ENCODE results near the gene CYP4B1. TPM values are rescaled to one million over a fixed set of nuclear protein-coding genes. Genes with fewer than 3 reads are reported as not detected.

Gene CYP4B1
- total RNA-seq, 1 donor from 2014 or later, result not detected

DNA sequence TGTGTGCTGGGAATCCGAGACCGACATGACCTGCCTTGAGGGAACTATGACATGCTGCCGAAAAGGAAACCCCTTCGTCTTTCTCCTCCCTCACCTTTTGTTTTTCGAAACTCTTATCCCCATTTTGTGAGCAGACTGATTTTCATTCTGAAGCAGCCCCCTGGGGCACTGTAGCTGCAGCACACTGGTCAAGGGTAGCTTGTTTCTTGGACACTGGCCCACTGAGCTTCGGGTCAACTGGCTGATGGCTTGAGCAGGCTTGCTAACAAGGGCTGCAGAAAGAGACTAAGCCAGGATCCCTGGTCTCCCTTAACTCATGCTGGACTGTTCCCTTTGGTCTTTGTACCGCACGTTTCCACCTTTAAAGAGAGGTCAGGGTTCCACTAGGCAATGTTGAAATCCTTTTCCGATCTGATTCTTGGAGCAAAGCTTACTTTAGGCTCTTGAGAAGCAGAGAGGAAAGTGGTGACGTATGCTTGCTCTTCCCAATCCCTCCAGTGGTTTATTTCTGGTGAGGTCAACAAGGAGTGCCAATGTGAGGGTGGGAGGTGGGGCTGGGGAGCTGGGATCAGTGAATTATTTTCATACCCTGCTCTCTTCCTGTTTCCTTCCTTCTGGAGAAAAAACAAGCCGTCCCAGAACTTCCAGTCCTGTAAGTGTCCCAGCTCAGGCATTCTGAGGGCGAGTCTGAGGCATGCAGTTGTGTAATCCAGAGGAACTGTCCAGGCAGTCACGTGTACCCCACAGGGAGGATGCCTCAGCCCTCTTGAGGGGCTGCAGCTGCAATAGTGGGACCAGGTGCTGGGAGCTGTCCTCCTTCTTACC lies 7.6 kb downstream of the CYP4B1 start:
- Mint-ChIP-seq H3K27me3 (ENCODE audit: low read depth) (no peaks in the 10 kb centered on the region), H3K4me3 (ENCODE audit: unreplicated experiment) (no peak overlapping the region), H3K4me1 (ENCODE audit: low read depth) (no peaks in the 10 kb centered on the region), H3K9me3 (ENCODE audit: low read depth) (peaks cover 15% of the 10 kb centered on the region), H3K36me3 (ENCODE audit: low read depth) (no peaks in the 10 kb centered on the region), H3K27ac (ENCODE audit: unreplicated experiment) (no peak overlapping the region)
- DNase-seq (ENCODE audit: low spot score), result no peak
- no peak for TF ChIP-seq CTCF (IDR thresholded peaks at IDR 0.05)

DNA sequence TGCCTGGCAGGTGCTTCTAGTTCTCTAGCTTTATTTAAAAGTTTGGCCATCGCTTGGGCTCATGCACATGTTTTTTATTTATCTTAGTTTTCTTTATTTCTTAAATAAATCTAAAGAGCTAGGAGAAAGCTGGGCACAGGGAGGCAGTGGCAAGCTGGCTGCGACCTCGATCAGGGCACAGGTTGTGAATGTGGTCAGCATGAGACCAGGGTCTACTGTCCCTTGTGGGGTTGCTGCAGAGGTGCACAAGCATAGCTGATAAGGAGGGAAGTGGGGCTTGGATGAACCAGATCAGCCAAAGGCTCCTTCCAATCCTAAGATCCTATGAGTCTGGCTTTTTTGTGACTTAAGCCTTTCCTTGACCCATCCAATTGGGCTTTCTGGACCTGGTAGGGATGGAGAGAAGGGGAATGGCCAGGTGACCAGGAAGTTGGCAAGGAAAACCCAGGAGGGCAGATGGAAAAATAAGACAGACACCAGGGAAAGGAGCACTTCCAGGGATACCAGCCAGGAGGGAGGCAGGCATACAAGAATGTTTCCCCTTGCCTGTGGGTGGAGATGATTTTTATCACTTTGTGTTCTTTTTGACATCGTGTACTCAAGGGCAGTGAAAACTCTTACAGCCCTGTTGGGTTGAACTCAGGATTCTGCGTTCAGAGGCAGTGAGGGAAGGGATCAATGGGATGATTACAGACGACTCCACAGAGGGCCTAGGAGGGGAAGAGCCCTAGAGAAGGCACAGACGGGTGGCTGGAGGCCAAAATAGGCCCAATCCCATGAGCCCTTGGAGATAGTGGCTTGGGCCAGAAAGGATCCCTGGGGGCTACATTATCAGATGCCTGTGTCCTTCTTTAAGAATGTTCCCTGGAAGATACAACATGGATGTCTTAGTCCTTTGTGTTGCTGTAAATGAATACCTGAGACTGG lies 8.5 kb downstream of the CYP4B1 start:
- H3K36me3 Mint-ChIP-seq (ENCODE audit: low read depth), result no peaks in the 10 kb centered on the region
- TF ChIP-seq CTCF (IDR thresholded peaks at IDR 0.05), result no peak
- H3K9me3 Mint-ChIP-seq (ENCODE audit: low read depth), result peaks cover 15% of the 10 kb centered on the region
- no peak overlapping the region for H3K27ac Mint-ChIP-seq (ENCODE audit: unreplicated experiment)
- no peaks in the 10 kb centered on the region for H3K27me3 Mint-ChIP-seq (ENCODE audit: low read depth)
- no peak overlapping the region for H3K4me3 Mint-ChIP-seq (ENCODE audit: unreplicated experiment)
- DNase-seq (ENCODE audit: low spot score), result no peak
- no peaks in the 10 kb centered on the region for H3K4me1 Mint-ChIP-seq (ENCODE audit: low read depth)

- Mint-ChIP-seq H3K27ac (ENCODE audit: unreplicated experiment) (no peak overlapping the region), H3K36me3 (ENCODE audit: low read depth) (no peaks in the 10 kb centered on the region), H3K4me1 (ENCODE audit: low read depth) (no peaks in the 10 kb centered on the region), H3K4me3 (ENCODE audit: unreplicated experiment) (no peak overlapping the region), H3K27me3 (ENCODE audit: low read depth) (no peaks in the 10 kb centered on the region), H3K9me3 (ENCODE audit: low read depth) (peaks cover 15% of the 10 kb centered on the region)
- no peak for TF ChIP-seq CTCF (IDR thresholded peaks at IDR 0.05)
- no peak for DNase-seq (ENCODE audit: low spot score)
Measured at GRCh38 chr1:46809071-46809470, 10.2 kb downstream of the CYP4B1 start.

- H3K9me3 Mint-ChIP-seq (ENCODE audit: low read depth), result peaks cover 15% of the 10 kb centered on the region
- no peak for DNase-seq (ENCODE audit: low spot score)
- H3K4me3 Mint-ChIP-seq (ENCODE audit: unreplicated experiment), result no peak overlapping the region
- no peak for TF ChIP-seq CTCF (IDR thresholded peaks at IDR 0.05)
- no peaks in the 10 kb centered on the region for H3K27me3 Mint-ChIP-seq (ENCODE audit: low read depth)
- H3K4me1 Mint-ChIP-seq (ENCODE audit: low read depth), result no peaks in the 10 kb centered on the region
- H3K27ac Mint-ChIP-seq (ENCODE audit: unreplicated experiment), result no peak overlapping the region
- H3K36me3 Mint-ChIP-seq (ENCODE audit: low read depth), result no peaks in the 10 kb centered on the region
Measured at GRCh38 chr1:46809904-46810303, 11.1 kb downstream of the CYP4B1 start.

DNA sequence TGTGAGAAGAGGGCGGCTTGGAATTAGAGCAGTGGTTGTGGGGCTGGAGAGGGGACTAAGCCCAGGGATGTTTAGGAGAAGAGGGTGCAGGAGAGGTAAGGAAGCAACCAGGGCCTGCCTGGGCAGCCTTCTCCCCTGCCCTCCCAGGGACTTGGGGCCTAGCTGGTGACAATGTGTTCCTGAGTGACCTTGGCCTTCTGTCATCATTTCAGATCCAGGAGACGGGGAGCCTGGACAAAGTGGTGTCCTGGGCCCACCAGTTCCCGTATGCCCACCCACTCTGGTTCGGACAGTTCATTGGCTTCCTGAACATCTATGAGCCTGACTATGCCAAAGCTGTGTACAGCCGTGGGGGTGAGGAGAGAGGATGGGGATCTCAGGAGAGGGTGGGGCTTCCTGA lies 11.8 kb downstream of the CYP4B1 start:
- Mint-ChIP-seq H3K36me3 (ENCODE audit: low read depth) (no peaks in the 10 kb centered on the region), H3K9me3 (ENCODE audit: low read depth) (peaks cover 15% of the 10 kb centered on the region), H3K27ac (ENCODE audit: unreplicated experiment) (no peak overlapping the region), H3K4me3 (ENCODE audit: unreplicated experiment) (no peak overlapping the region), H3K27me3 (ENCODE audit: low read depth) (no peaks in the 10 kb centered on the region), H3K4me1 (ENCODE audit: low read depth) (no peaks in the 10 kb centered on the region)
- no peak for TF ChIP-seq CTCF (IDR thresholded peaks at IDR 0.05)
- no peak for DNase-seq (ENCODE audit: low spot score)

All from chondrocyte (in vitro differentiated cells).